ENCODE results near the gene DCLK1.

- TF ChIP-seq CTCF (IDR thresholded peaks at IDR 0.05; ENCODE audit: insufficient read depth, low read length) (no peak), GABPA (IDR thresholded peaks at IDR 0.05; ENCODE audit: low read depth) (no peak)
Measured at GRCh38 chr13:35866801-35867200, 264.4 kb downstream of the DCLK1 start.
